DOHH2 (cell line): ENCODE results near the gene RFK.

Experiments
- H3F3A ChIP-seq: fragments of 200-600 bp; sonication (generic), shearing (Covaris generic); 2 replicates; pipeline ENCODE4 v1.6.0; 2016; ENCODE audit warnings: antibody characterized with exemption, mild to moderate bottlenecking; ENCODE audit not compliant: control insufficient read depth, insufficient read depth
- H3K27ac ChIP-seq: fragments of 200-600 bp; sonication (generic); 2 replicates; pipeline ENCODE4 v1.5.1; 2014; ENCODE audit warnings: low read depth, mild to moderate bottlenecking, low read length, moderate library complexity
- H3K27me3 ChIP-seq: fragments of 200-600 bp; sonication (generic); 2 replicates; pipeline ENCODE4 v1.6.1; 2014; ENCODE audit warnings: mild to moderate bottlenecking, low read length, mixed read lengths; ENCODE audit not compliant: control insufficient read depth
- H3K36me3 ChIP-seq: fragments of 200-600 bp; sonication (generic); 2 replicates; pipeline ENCODE4 v1.6.1; 2014; ENCODE audit warnings: mild to moderate bottlenecking, low read length, moderate library complexity, mixed read lengths; ENCODE audit not compliant: control insufficient read depth
- H3K4me1 ChIP-seq: fragments of 200-600 bp; sonication (generic); 2 replicates; pipeline ENCODE4 v1.6.1; 2014; ENCODE audit warnings: mild to moderate bottlenecking, low read length, mixed read lengths; ENCODE audit not compliant: control insufficient read depth
- H3K4me2 ChIP-seq: fragments of 200-600 bp; sonication (generic); 2 replicates; pipeline ENCODE4 v1.6.0; 2014; ENCODE audit warnings: mild to moderate bottlenecking, low read length, moderate library complexity
- H3K4me3 ChIP-seq: fragments of 200-600 bp; sonication (generic); 2 replicates; pipeline ENCODE4 v1.5.1; 2014; ENCODE audit warnings: mild to moderate bottlenecking, low read length, mixed read lengths
- H3K79me2 ChIP-seq: fragments of 200-600 bp; sonication (generic); 2 replicates; pipeline ENCODE4 v1.6.1; 2014; ENCODE audit warnings: mild to moderate bottlenecking, low read length, mixed read lengths; ENCODE audit not compliant: control insufficient read depth
- H3K9me2 ChIP-seq: fragments of 200-600 bp; sonication (generic); replicated peaks from 2 replicates; pipeline ENCODE4 v1.6.1; 2014; ENCODE audit warnings: mild to moderate bottlenecking, low read length, mixed read lengths; ENCODE audit not compliant: control insufficient read depth
- H3K9me3 ChIP-seq: fragments of 200-600 bp; sonication (generic); 2 replicates; pipeline ENCODE4 v1.6.1; 2014; ENCODE audit warnings: antibody characterized with exemption, low read length, mixed read lengths; ENCODE audit not compliant: control insufficient read depth, insufficient read depth
- H4K20me1 ChIP-seq: fragments of 200-600 bp; sonication (generic); 2 replicates; pipeline ENCODE4 v1.6.0; 2014; ENCODE audit warnings: low read depth, mild to moderate bottlenecking, antibody characterized with exemption, low read length, moderate library complexity; ENCODE audit not compliant: control insufficient read depth, insufficient read depth
- CTCF ChIP-seq: fragments of 200-600 bp; sonication (generic); IDR thresholded peaks from one replicate; pipeline ENCODE4 v1.5.1; 2014; ENCODE audit warnings: antibody characterized with exemption, mild to moderate bottlenecking, low read depth, low read length; ENCODE audit not compliant: poor library complexity, severe bottlenecking
- EZH2phosphoT487 ChIP-seq: fragments of 200-600 bp; sonication (generic); IDR thresholded peaks from 2 replicates; pipeline ENCODE4 v1.6.1; 2017; ENCODE audit warnings: borderline replicate concordance, mild to moderate bottlenecking, antibody characterized with exemption, low read length, moderate library complexity, mixed read lengths

The RFK gene

DNA sequence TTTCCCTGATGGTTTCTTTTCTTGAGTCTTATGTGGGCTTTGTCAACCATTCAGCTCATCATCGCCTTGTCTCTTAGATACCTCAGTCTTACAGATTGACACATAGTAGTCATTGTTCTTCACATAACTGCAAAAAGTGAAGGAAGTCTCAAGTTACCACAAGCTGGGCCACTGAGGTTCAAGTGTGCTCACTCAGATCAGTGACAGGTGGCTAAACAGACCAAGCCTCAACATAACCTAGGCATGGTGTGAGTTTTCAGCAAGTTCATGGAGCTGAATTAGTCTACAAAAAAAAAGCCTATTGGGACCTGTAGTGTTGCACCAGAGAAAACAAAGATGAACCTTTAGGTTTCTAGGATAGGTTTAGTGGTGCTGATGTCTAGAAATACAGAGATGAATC is 58.2 kb downstream of the RFK start:
- TF ChIP-seq CTCF (no peak), EZH2phosphoT487 (no peak)
- Histone ChIP-seq H3K27me3 (no peaks in the 10 kb centered on the region), H3K79me2 (no peaks in the 10 kb centered on the region), H3K4me3 (no peak overlapping the region), H3K9me2 (no peaks in the 10 kb centered on the region), H3K4me1 (no peaks in the 10 kb centered on the region), H3K27ac (no peak overlapping the region), H3K36me3 (no peaks in the 10 kb centered on the region), H3K9me3 (no peaks in the 10 kb centered on the region), H3F3A (no peaks in the 10 kb centered on the region), H4K20me1 (no peaks in the 10 kb centered on the region), H3K4me2 (no peak overlapping the region)
